HCT116 (cell line): ENCODE data around the gene MLKL.
"Not testable (repeated sequence)": the region's sequence is repeated elsewhere in the genome, so short reads cannot be mapped to it uniquely, and the experiment has no call there.

ENCODE experiments used
- EZH2 ChIP-seq: fragments of 200-600 bp; sonication (generic); IDR thresholded peaks from 2 replicates; pipeline ENCODE4 v1.6.1; 2017; ENCODE audit warnings: antibody characterized with exemption, mixed run types
- POLR2A ChIP-seq: IDR thresholded peaks from 2 replicates; pipeline ENCODE4 v1.7.0; 2011; ENCODE audit warnings: borderline replicate concordance; ENCODE audit not compliant: insufficient read depth, insufficient read length; ENCODE audit errors: extremely low read depth
- POLR2AphosphoS5 ChIP-seq: IDR thresholded peaks from 2 replicates; pipeline ENCODE4 v1.6.1; 2011; ENCODE audit warnings: mild to moderate bottlenecking, low read depth, low read length, moderate library complexity
- TF ChIP-seq, protein P1 (sequence below): IDR thresholded peaks from 2 replicates; pipeline ENCODE4 v1.6.1; 2012
- TF ChIP-seq, protein P2 (sequence below): IDR thresholded peaks from 2 replicates; pipeline ENCODE4 v1.6.1; 2012; ENCODE audit warnings: low read depth

DNA sequence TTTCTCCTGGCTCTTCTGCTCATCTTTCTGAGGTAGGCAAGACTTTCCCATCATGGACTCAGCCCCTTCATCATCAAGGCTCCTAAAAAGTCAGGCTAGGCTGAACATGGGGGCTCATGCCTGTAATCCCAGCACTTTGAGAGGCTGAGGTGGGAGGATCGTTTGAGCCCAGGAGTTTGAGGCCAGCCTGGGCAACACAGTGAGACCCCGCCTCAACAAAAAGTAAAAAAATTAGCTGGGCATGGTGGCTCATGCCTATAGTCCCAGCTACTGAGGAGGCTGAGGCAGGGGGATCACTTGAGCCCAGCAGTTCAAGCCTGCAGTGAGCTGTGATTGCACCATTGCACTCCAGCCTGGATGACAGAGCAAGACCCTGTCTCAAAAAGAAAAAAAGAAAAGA lies 21.5 kb upstream of the MLKL start:
- TF ChIP-seq, protein P1, sequence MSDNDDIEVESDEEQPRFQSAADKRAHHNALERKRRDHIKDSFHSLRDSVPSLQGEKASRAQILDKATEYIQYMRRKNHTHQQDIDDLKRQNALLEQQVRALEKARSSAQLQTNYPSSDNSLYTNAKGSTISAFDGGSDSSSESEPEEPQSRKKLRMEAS = not testable (repeated sequence)
- TF ChIP-seq POLR2A, EZH2, POLR2AphosphoS5: not testable (repeated sequence)
- TF ChIP-seq, protein P2, sequence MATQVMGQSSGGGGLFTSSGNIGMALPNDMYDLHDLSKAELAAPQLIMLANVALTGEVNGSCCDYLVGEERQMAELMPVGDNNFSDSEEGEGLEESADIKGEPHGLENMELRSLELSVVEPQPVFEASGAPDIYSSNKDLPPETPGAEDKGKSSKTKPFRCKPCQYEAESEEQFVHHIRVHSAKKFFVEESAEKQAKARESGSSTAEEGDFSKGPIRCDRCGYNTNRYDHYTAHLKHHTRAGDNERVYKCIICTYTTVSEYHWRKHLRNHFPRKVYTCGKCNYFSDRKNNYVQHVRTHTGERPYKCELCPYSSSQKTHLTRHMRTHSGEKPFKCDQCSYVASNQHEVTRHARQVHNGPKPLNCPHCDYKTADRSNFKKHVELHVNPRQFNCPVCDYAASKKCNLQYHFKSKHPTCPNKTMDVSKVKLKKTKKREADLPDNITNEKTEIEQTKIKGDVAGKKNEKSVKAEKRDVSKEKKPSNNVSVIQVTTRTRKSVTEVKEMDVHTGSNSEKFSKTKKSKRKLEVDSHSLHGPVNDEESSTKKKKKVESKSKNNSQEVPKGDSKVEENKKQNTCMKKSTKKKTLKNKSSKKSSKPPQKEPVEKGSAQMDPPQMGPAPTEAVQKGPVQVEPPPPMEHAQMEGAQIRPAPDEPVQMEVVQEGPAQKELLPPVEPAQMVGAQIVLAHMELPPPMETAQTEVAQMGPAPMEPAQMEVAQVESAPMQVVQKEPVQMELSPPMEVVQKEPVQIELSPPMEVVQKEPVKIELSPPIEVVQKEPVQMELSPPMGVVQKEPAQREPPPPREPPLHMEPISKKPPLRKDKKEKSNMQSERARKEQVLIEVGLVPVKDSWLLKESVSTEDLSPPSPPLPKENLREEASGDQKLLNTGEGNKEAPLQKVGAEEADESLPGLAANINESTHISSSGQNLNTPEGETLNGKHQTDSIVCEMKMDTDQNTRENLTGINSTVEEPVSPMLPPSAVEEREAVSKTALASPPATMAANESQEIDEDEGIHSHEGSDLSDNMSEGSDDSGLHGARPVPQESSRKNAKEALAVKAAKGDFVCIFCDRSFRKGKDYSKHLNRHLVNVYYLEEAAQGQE = not testable (repeated sequence)
